Cardiac fibroblast (primary cell): Measurements from ENCODE around the gene VSTM2B.

Source experiments
- DNase-seq, 2 donors: peaks; one replicate each; pipeline versions ENCODE4 v3.0.0 to v3.0.0-alpha.2; 2010; ENCODE audit warnings: low read depth in 2 of 2
- H3K4me3 ChIP-seq, 2 donors: replicated peaks in 1 of 2; 1 replicate in 1 of 2; 2 replicates in 1 of 2; pipeline ENCODE4 v1.5.1; 2011; ENCODE audit warnings: low read depth in 2 of 2, low read length in 2 of 2, mild to moderate bottlenecking in 2 of 2, moderate library complexity in 1 of 2
- CTCF ChIP-seq: IDR thresholded peaks from one replicate; pipeline ENCODE4 v1.5.1; 2011; ENCODE audit warnings: low read depth, mild to moderate bottlenecking, low read length, inconsistent platforms

VSTM2B gene

GRCh38 chr19:29507081-29507860 lies 18.5 kb upstream of the VSTM2B start:
- no peak overlapping the region for H3K4me3 ChIP-seq
- no peak for DNase-seq
- TF ChIP-seq CTCF = no peak

- H3K4me3 ChIP-seq = no peak overlapping the region
- TF ChIP-seq CTCF = no peak
- no peak for DNase-seq
Measured at GRCh38 chr19:29508181-29508580, 17.6 kb upstream of the VSTM2B start.

- no peak for DNase-seq
- TF ChIP-seq CTCF = no peak
- no peak overlapping the region for H3K4me3 ChIP-seq
Measured at GRCh38 chr19:29509456-29509855, 16.3 kb upstream of the VSTM2B start.

GRCh38 chr19:29510701-29511265 lies 15.0 kb upstream of the VSTM2B start:
- TF ChIP-seq CTCF = no peak
- H3K4me3 ChIP-seq = no peak overlapping the region
- DNase-seq = no peak

- TF ChIP-seq CTCF = no peak
- DNase-seq = no peak
- no peak overlapping the region for H3K4me3 ChIP-seq
Measured at GRCh38 chr19:29511768-29512167, 14.0 kb upstream of the VSTM2B start.

GRCh38 chr19:29512748-29513147 lies 13.0 kb upstream of the VSTM2B start:
- no peak overlapping the region for H3K4me3 ChIP-seq
- TF ChIP-seq CTCF = no peak

More at GRCh38 chr19:29512748-29513147, 13.0 kb upstream of the VSTM2B start:
- DNase-seq = no peak
